ENCODE measurements around the gene LDB3.
"Not testable (repeated sequence)": the region's sequence is repeated elsewhere in the genome, so short reads cannot be mapped to it uniquely, and the experiment has no call there.

Gene LDB3, protein sequence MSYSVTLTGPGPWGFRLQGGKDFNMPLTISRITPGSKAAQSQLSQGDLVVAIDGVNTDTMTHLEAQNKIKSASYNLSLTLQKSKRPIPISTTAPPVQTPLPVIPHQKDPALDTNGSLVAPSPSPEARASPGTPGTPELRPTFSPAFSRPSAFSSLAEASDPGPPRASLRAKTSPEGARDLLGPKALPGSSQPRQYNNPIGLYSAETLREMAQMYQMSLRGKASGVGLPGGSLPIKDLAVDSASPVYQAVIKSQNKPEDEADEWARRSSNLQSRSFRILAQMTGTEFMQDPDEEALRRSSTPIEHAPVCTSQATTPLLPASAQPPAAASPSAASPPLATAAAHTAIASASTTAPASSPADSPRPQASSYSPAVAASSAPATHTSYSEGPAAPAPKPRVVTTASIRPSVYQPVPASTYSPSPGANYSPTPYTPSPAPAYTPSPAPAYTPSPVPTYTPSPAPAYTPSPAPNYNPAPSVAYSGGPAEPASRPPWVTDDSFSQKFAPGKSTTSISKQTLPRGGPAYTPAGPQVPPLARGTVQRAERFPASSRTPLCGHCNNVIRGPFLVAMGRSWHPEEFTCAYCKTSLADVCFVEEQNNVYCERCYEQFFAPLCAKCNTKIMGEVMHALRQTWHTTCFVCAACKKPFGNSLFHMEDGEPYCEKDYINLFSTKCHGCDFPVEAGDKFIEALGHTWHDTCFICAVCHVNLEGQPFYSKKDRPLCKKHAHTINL

DNA sequence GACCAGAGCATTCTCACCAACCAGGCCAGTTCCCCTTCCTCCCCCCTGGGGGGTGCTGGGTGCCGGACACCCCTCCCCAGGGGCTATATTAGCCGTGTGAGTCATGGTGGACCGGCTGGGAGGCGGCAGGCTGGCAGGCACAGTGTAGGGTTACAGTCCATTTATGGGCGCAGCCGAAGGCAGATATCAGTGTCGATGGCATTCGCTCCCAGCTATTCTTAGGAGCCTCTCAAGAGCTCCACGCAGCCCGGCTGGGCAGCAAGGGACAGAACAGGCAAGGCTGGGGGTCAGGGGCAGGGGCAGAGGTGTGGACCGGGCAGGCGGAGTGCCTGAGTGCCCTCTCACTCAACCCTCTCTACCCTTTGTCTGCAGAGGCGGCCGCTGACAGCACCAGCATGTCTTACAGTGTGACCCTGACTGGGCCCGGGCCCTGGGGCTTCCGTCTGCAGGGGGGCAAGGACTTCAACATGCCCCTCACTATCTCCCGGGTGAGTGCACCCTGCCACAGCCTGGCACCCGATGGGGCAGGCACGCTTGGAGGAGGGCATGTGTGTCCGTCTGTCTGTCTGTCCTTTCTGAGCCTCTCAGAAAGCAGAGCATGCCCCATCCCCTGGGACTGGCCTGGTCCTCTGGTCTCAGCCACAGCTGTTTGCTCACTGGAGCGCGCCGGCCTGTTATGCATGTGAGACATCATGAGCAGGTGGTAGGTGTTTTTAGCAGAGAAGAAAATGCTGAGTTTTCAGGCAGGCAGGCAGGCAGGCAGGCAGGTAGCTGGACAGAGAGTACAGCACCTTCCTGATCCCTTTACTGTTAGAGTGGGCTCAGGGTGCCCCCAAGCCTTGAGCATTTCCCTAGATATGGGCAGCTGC lies at the start of gene LDB3:
LDB3 (plus strand) TSS at position 215 of the 869 bp plus-strand sequence; CDS start at position 396, 181 bp downstream.
- DNase-seq, result no peak

DNA sequence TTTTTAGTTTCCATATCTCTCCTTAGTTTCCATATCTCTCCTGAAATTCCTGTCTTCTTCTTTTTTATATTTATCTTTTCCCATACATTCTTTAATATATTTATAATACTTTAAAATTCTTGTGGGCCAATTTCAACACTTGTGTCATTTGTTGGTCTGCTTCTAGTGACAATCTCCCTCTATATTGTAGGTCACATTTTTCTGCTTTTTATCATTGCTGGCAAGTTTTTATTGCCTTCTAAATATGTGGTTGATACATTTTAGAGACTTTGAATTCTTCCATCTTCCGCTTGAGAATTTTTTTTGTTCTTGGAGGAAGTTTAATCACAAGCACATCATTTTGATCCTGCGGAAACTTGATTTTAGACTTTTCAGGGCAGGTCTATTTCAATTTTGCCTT lies 40.0 kb upstream of the LDB3 start:
- no peak for DNase-seq

DNA sequence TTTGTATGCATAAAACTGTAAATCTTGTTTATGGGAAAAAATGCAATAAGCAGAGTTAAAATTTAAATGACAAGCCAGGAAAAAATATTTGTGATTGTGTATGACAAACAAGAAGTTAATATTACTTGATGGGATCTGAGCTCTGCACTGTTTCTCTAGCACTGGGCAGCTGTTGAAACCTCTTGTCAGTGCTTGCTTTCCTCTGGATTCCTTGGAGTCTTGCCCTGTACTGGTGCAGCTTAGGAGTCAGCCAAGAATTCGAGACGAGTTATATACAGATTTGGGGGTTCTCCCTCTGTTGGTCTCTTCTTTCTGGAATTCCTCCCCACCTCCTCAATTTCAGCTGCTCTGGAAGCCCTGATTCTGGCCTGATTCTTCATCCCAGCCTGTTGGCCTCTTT lies 38.2 kb upstream of the LDB3 start:
- DNase-seq, result no peak

DNA sequence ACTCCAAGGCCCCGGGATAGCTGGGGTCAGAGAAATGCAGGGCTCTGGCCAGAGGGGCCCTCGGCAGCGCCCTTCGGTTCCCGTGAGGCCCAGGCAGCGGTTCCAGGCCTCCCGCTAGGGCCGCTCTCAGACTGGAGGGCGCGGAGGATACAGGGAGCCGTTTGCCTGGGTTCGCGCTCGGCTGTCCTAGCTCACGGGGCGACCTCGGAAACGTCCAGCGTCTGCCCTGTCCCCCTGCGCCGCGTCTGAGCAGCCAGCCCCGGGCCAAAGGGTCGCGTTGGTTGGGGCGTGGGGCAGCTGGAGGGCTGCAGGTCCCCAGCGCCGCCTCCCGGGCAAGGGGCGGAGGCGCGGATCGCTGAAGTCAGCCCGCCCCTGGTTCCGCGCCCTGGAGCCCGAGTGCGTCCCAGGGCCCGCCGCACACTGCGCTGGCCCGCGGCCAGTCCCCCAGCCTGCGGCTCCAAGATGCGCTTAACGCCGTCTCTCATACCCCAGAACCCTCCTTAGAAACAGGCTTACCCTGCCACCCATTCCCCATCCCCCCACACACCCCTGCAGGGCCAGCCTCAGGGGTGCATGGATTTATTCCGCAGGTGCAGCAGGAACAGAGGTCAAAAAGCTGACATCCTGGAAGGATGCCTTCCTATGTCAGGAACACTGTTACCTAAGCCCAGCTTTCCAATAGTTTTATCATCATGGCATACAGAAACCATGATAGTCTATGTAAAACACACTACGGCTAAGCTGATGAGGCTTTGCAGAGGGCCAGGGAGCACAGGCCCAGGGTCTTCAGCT lies 36.1 kb upstream of the LDB3 start:
- DNase-seq, result no peak

DNA sequence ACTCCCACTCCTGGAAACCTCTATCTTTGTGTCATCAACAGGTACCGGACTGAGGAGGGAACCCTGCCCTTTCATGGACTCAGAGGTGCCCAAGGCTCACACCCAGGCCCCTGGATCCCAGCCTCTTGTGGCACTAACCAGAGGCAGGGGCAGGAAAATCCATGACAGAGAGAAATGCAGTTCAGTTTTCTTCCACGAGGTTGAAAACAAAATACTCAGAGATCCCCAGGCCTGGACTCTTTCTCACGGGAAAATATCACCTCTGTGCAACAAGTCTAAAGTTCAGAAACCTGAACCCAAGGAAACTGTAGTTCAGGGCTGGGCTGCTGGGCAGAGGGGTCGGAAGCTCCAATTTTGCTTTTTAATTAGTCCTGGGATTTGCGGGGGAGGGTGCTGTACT lies 35.4 kb upstream of the LDB3 start:
- no peak for DNase-seq

DNA sequence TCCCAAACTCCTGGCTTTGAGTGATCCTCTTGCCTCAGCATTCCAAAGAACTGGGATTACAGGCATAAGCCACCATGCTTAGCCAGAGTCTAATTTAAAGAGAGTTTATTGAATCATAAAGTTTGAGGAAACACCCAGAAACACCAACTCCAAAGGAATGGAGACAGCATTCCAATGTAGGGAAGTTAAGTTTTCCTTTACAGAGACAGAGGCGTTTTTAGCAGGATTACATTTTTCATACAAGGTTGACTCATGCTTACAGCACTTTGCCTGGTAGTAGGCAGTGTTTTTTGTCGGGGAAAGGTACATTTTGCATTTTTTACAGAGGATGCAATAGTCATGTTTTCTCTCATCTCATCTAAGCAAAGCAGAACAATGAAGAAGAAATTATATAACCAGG lies 32.9 kb upstream of the LDB3 start:
- DNase-seq, result no peak

DNA sequence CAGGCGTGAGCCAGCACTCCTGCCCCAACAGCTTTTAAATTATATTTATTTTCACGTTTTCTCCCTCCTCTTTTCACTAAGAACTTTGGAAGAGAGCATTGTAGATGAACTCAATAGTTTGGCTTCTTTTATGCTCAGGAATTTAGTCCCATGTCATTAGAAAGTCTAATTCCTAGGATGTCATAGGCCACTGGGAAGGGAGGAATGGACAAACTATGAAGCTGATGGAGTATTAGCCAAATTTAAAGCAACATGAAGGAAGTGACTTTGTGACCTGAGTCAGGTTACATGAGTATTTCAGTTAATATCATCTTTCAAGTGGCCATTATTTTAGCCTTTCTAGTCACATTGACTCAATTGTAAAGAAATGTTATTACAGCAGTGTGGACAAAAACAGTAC lies 32.0 kb upstream of the LDB3 start:
- DNase-seq, result no peak

DNA sequence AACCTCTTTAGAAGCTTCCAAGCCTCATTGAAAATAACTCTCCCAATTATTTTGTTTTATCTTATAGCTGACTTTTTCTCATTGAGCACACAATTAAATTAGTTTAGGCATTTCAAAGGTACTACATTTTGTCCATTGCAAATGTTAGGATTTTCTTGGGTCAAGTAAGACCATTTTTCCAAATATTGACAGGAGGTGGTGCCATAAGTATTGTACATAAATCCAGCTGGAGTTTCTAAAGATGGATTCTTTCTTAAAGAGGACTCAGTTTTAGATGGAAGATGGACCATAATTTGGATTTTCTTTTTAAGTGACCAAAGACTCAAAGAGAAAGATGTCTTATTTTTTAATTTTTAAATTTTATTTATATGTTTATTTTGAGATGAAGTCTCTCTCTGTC lies 26.3 kb upstream of the LDB3 start:
- DNase-seq, result no peak

DNA sequence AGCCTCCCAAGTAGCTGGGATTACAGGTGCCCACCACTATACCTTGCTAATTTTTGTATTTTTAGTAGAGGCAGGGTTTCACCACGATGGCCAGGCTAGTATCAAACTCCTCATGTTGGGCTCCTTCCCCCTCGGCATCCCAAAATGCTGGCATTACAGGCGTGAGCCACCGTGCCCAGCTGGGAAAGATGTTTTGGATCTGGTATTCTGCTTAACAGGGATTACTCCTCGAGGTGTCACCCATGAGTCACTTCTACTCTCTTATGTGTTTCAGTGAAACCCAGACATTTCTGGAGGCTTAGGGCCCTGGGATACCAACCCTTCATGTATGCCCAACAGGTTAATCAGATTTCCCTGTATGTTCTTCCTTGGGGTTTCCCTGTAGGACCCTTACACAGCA lies 25.8 kb upstream of the LDB3 start:
- DNase-seq, result no peak

DNA sequence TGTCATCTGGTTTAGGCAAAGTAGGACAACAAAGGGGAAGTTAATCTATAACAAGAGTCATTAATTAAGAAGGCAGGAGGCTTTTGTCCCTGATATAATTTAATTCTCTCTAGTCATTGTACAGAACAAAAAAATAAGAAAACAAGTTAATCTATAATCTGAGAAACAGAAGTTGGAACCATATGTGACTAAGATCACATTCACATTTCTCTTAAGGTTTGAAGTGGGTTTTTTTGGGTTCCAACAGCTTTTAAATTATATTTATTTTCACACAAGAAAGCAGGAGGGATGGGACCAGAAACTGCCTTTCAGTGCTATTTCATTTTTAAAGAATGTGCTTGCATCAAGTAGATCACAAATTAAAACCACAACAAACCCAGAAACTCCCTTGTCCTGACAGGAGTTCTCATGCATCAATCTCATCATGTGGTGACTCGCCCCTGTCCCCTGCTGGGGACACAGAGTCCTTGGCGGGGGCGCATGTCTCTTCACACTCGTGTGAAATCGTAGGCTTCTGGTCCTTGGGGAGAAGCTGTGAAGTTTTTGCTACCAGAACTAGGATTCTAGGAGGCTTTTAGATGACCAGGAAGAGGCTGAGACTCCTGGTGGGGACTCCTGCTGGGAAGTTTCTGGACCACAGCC lies 24.0 kb upstream of the LDB3 start:
- no peak for DNase-seq

DNA sequence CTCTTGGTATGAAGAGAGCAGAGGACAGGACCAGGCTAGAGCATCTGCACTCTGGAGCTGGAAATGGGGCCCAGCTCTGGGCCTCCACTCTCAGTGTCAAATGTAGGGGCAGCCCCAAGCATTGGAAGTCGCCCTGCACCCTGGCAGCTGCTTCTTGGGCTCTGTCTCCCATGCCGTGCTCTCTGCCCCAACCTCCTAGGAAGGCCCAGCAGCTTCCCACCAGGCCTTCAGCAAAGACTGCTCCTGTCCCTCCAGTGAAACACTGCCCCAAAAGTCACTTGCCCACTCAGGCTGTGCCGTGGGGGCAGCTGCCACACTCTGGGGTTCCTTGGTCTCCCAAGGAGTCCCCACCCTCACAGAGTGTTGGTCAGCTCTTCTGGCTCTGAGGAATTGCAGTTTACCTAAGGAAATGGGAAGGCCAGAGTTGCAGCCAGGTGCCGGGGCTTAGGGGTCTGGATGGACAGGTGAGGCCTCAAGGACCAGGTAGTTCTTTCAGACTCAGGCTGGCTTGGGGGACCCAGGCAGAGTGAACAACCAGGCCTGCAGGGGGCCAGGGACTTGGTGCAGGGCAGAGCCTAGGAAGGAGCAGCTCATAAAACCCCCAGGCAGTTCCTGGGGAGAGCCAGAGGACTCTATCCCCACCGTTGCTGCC lies 23.4 kb upstream of the LDB3 start:
- no peak for DNase-seq

DNA sequence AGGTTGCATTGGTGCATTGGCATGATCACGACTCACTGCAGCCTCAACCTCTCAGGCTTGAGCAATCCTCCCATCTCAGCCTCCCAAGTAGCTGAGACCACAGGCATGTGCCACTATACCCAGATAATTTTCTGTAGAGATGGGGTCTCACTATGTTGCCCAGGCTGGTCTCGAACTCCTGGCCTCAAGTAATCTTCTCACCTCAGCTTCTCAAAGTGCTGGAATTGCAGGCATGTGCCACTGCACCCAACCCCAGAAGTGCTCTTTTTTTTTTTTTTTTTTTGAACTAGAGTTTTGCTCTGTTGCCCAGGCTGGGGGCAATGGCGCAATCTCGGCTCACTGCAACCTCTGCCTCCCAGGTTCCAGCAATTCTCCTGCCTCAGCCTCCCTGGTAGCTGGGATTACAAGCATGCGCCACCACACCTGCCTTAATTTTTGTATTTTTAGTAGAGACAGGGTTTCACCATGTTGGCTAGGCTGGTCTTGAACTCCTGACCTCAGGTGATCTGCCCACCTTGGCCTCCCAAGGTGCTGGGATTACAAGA lies 22.6 kb upstream of the LDB3 start:
- DNase-seq, result not testable (repeated sequence)

DNA sequence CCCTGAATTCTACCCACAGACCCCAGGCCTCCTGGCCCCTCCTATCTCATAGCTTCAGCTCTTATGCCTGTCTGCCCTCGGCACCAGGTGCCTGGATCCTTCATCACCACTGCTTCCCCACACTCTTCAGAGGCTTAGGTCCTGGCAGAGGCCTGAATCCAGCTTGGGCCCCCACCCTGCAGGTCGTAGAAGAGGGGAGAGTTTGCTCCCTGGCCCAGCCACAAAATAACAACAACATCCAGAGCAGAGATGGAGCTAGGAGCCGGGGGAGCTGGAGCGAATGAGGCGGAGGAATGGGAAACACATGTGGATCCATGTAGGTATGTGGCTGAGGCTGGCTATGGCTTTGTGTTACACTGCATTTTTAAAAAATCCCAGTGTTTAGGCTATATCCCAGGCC lies 21.8 kb upstream of the LDB3 start:
- no peak for DNase-seq

DNA sequence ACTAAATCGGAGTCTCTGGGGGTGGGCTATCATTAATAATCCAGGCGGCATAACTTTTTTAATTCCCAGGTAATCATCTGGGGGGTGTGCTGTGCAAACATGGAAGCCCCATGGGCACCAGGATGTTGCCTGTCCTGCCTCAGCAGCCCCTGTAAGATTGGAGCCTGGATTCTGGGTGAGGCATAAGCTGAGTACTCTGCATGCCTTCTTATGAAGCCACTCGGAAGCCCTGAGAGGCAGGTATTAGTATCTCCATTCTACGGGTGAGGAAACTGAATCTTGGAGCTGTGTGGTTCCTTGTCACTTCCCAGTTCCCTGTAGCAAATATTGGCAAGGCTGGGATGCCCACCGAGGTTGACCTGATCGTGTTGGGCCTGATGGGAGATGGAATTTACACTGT lies 21.4 kb upstream of the LDB3 start:
- DNase-seq, result no peak

DNA sequence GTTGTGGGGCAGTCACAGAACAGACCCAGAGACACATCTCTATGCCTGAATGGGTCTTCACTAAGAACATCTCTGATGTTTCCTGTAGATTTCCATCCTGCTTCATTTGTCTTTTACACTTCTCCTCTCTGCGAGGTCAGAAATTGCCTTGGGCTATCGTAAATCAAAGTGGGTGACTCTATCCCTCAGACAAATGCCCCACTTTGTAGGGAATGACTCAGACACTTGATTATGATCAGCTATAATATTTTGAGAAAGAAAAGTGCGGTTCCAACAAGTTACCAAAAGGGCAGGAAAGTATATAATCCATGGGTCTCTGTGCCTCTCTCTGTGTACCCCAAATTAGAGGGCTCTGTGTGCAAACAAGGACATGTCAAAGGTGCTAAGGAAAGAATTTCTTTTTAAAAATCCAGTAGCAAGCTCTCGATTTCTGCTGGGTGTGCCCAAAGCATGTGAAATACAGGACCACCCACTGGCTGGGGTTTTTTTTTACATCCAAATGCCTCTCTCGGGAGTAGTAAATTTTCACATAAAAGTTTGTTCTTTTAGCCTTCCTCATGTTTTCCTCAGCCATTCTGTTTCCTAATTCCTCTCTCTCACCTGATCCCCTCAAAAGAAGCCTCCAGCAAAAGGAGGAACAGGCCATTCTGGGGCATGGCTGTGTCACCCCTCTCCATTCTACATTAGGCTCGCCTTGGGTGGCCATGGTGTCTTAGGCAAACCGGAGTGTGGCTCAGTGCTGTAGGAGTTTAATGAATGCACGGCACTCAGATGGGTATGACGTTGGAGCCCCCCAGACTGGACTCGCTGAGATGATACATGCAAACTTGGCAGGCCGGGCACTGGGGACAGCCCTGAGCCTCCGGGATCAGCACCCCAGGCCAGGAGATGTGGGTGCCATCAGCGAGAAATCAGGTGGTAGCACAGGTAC lies 20.3 kb upstream of the LDB3 start:
- peak; percentile 69 for DNase-seq

DNA sequence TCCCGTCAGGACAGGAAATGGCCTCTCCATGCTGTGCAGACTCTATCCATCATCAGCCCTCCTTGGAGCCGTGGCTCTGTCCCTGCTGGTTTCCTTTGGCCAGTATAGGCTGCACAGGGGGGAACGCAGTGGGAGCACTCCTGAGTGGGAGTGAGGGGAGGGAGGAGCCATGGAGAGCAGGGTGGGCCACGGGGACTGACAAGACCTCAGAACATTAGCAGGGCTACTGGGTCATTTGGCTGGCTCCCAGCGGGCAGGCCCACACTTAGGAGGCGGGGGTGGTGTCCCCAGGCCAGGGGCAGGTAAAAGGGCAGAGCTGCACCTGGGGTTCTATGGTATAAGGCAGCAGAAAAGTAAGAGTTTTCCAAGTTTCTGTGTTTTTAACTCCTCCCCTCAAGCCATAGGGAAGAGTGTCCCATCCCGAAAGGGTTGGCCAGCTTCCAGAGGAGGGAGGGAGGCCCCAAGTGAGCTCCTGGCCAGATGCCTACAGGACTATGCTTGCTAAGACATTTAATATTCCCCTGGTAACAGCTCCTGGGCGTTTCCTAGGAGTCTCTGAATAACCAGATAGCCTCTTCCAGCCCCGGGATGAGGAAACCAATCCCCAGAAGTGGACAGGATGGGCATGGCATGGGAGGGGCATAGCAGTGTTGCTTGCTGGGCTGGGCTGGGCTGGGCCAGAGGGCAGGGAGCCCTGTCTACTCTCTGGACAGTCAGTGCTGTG lies 19.4 kb upstream of the LDB3 start:
- peak; percentile 81 for DNase-seq

DNA sequence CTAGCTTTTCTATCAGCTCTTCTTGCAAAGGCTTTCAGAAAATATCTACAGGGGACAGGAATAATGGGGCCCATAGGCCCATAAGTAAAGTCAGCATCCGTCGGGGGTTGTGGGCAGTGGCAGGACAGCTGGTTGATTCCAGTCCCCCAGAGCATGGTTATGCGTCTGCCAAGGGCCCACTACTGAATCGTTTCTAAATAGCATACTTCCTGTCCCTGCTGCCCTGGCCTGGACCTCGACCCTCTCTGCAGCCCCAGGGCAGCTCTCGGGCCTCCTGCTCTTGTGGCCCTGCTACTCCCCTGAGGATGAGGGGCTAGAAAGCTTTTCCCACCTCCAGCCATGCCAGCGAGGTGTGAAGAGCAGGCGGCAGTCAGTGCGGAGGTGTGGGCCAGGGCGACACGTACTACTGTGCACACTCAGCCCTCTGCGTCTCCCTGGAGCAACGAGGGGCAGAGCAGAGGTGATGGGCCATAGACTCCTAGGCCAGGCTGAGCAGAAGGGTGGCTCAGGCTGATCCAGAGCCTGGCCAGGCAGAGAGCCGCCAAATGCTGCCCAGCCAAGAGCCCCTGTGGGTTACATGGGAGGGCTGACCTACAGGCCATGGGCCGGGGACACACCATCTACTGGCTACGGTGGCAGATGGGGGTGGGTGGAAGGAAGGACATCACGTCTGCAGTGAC lies 18.7 kb upstream of the LDB3 start:
- DNase-seq, result no peak

DNA sequence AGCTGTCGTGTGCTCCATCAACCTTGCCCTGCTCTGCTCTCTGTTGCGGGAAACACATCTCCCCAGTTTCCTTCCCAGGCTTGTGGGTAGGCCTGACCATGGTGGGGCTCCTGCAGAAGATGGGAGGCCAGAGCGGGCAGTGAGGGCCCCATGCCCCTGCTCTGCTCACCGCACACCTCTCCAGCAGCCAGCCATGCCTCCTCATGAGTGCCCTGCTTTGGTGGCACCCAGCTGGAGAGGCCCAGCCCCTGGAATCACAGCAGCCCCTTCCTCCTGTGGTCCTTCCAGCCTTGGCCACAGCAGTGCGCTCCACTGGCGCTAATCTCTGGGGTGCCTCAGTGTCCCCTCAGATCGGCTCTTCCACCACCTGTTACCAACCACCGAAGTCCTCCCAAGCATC lies 18.2 kb upstream of the LDB3 start:
- DNase-seq, result no peak

DNA sequence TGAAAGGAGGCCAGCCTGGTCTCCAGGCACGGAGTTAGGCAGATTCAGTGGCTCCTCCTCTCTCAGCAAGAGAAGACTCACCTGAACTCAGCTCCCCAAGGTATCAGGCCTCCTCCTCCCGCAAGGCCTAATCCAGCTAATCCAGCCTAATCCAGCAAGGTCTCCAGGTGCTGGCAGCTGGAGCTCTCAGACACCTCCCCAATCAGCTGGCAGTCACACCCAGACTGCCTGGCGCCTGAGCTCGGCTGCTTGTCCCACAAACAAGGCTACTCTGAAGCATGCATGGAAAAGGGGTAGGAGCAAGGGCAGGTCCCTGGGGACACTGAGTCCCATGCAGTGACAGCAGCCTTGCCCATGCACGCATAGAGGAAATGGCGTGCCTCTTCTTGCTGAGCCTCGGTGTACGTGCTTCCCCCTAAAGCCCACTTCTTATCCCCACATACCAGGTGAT lies 17.3 kb upstream of the LDB3 start:
- no peak for DNase-seq

Measured in T1000 (cell line).